Measurements from ENCODE around the gene VCPKMT.

- TF ChIP-seq TCF12 (IDR thresholded peaks at IDR 0.05; ENCODE audit: low read depth) (no peak), REST (IDR thresholded peaks at IDR 0.05; ENCODE audit: low read depth) (no peak)
Observed at GRCh38 chr14:50123062-50123461, 6.7 kb upstream of the VCPKMT start.
